Activated CD8-positive, alpha-beta memory T cell treated with anti-CD3 and anti-CD28 coated beads for 1 hour (primary cell): ENCODE results near the gene FAM163A.
A peak's percentile ranks its signal among the peaks of the same experiment; 100 is the strongest.
"Not testable (repeated sequence)": the region's sequence is repeated elsewhere in the genome, so short reads cannot be mapped to it uniquely, and the experiment has no call there.

Experiments used
- DNase-seq, 2 donors: peaks; one replicate each; pipeline ENCODE4 v3.0.0-alpha.2; 2020; ENCODE audit warnings: low read depth in 1 of 2; ENCODE audit errors: extremely low read depth in 1 of 2

The FAM163A gene

GRCh38 chr1:179786815-179787685, 44.0 kb downstream of the FAM163A start:
- DNase-seq = no peak

- DNase-seq = no peak
These were observed 45.2 kb downstream of the FAM163A start for GRCh38 chr1:179788259-179788658.

GRCh38 chr1:179793281-179793680, 50.2 kb downstream of the FAM163A start:
- no peak for DNase-seq

DNA sequence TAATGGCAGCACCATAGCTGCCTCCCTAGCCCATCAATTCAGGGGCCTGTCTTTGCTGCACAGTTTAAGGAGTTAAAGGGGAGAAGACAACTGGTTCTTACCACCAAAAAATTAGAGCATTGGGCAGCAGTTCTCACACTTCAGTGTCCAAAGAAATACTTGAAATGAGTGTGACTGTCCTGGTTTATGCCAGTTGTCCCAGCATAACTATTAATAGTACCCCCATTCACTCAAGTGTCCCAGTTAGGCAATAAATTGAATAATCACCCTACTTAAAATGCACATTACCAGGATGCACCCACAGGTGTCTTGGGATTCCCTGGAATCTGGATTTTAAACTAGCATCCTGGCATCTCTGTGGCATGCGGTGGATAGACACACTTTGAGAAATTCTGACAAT, 51.1 kb downstream of the FAM163A start:
- no peak for DNase-seq

- DNase-seq = no peak
These were observed 51.6 kb downstream of the FAM163A start for GRCh38 chr1:179794669-179795068.

- no peak for DNase-seq
These were observed 55.2 kb downstream of the FAM163A start for GRCh38 chr1:179798213-179798863.

DNA sequence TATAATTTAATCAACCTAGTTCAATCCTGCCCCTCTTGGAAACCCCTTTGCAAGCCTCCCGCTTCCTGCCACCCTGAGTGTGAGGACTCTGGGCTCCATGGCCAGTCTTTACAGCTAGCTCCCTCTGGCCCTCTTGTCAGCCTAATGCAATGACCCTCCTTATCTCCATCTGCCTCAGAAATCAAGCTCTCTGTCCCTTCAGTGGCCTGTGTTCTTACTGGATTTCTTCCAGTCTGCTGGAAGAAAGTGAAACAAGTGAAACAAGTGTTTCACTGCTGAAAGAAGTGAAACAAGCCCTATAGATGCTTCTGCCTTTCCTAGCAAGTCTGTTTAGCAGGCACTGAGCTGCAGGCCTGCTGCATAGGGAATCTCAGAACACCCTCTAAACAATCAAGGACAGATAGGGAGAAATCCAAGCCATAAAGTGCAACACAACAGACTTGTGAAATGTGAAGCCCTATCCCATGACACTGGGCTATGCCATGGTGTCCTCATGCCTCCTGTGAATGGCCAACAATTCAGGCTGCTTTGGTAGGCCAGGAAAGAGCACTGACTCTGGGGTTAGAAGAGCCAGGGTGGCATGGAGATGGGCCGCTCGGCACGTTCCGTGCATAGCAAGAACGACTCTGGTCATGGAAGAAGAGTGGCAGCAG, 55.9 kb downstream of the FAM163A start:
- no peak for DNase-seq

DNA sequence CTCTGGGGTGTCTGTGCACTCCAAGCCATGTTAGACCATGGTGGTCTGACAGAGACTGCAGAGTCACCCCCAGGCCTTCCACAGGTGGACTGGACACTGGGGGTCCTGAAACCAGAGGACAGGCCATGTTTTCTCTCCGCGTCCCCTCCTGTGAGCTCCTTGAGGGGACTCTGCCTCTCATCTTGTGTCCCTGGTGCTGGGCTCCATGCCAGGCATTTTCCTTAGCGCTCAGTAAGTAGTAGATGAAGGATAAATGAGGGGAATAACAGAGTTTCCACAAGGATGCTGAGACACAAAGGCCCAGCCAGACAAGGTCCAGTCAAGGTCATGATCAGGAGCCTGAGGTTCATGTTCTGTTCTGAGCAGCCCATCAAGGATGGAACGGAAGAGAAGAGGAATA, 57.4 kb downstream of the FAM163A start:
- DNase-seq = no peak

GRCh38 chr1:179803104-179803503, 60.0 kb downstream of the FAM163A start:
- no peak for DNase-seq

DNA sequence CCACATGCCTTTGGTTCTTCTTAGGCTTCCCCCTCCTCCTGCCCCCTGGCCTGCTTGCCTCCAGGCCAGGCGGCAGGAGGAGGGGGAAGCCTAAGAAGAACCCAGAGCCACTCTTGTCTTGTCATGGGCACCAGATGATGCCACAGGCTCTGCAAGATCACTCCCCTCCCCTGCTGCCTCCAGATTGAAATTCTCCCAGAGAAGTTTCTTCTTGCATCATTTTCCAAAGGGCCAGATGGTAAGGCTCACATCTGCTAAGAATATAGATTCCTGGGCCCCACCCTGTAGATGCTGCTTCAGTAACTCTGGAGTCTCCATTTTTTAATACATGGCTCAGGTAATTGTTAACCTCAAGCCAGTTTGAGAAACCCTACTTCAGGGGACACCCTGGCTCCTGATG, 60.8 kb downstream of the FAM163A start:
- no peak for DNase-seq

GRCh38 chr1:179804417-179804816, 61.3 kb downstream of the FAM163A start:
- not testable (repeated sequence) for DNase-seq

DNA sequence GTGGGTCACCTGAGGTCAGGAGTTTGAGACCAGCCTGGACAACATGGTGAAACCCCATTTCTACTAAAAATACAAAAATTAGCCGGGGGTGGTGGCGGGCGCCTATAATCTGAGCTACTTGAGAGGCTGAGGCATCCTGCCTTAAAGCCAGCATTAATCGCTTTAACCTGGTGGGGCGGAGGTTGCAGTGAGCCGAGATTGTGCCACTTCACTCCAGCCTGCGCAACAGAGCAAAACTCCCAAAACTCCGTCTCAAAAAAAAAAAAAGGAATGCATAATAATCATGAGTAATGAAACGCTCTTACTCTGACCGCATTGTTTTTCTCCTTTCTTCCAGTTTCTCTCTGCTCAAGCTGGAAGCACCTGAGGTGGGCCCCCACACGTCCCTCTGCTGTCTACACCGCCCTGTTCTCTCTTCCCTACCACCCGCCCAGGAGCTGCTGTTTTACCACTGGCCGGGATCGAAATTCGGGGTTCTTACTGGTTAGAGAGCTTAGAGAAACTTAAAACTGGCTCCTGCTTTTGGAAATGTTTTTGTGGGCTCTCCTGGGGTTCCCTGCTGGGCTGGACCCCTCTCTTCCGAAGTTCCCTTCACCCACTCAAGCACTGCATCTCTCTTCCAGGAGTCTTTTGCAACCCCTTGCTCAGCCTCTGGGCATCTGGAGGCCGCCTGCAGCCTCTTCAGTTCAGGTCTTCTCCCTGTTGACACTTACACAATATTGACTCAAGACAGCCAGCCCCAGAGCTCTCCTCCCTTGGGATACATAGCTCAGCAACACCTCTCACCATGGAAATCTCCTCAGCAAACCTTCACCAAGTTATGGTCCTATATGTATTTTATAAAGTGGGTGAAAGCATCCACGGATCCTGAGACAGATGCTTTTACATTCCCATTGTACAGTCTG, 62.5 kb downstream of the FAM163A start:
- no peak for DNase-seq

GRCh38 chr1:179806333-179806732, 63.2 kb downstream of the FAM163A start:
- no peak for DNase-seq

GRCh38 chr1:179807291-179807690, 64.2 kb downstream of the FAM163A start:
- DNase-seq = no peak

DNA sequence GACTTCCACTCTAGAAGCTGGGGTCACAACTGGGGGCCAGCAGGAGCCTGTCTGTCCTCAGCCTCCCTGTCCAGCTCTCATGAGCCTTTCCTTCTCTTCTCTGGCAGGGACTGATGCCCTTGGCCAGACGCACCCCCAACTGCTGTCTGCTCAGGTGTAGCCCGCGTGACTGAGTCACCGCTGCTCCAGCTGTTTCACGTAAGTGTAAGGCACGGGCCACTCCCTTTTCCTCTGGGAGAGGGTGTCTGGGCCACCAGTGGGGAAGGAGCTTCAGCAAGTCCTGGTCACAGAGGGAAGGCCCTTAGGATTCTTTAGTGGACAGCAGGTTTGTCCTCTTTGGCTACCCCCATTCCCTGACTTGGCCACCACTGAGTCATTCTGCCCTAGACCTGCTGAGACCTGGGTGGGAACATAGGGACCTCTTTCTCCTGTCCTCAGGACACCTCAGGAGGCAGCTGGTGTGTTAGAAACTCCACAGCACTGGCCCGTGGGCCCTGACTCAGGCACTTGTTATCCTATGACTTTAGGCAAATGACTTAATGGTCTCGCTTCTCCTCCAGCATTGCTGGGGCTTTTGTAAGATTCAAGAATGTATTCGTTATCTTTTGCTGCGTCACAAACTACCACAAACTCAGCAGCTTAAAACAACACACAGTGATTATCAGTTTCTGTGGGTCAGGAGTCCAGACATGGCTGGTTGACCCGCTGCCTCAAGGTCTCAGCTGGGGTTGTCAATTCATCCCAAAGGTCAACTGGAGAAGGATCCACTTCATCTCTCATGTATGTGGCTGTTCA, 64.8 kb downstream of the FAM163A start:
- DNase-seq = no peak

- DNase-seq = no peak
These were observed 65.4 kb downstream of the FAM163A start for GRCh38 chr1:179808503-179808902.

GRCh38 chr1:179809506-179810366, 66.6 kb downstream of the FAM163A start:
- peak; percentile 31 to 49 for DNase-seq

- DNase-seq = no peak
These were observed 67.2 kb downstream of the FAM163A start for GRCh38 chr1:179810367-179810715.
